Hepatocyte (in vitro differentiated cells): ENCODE measurements around the gene KCNQ5.

Experiments
- CTCF ChIP-seq: fragments of 200-600 bp; sonication (generic); IDR thresholded peaks from 2 replicates; pipeline ENCODE4 v1.5.1; 2016; ENCODE audit warnings: antibody characterized with exemption, mild to moderate bottlenecking; ENCODE audit not compliant: poor library complexity
- EZH2 ChIP-seq: fragments of 200-600 bp; sonication (generic); IDR thresholded peaks from 2 replicates; pipeline ENCODE4 v1.6.1; 2016; ENCODE audit warnings: antibody characterized with exemption, mild to moderate bottlenecking, borderline replicate concordance

- no peak for TF ChIP-seq CTCF
- TF ChIP-seq EZH2: no peak
These were observed 32.8 kb upstream of the KCNQ5 start for GRCh38 chr6:72589096-72589495.
